Activated CD4-positive, alpha-beta T cell treated with anti-CD3 and anti-CD28 coated beads for 24 hours (primary cell): Measurements from ENCODE around the gene PSMD1.
"Not testable (repeated sequence)": the region's sequence is repeated elsewhere in the genome, so short reads cannot be mapped to it uniquely, and the experiment has no call there.

Experiments
- DNase-seq, 2 donors: peaks; one replicate each; pipeline ENCODE4 v3.0.0-alpha.2; 2020; ENCODE audit warnings: low read depth in 2 of 2

The PSMD1 gene

DNA sequence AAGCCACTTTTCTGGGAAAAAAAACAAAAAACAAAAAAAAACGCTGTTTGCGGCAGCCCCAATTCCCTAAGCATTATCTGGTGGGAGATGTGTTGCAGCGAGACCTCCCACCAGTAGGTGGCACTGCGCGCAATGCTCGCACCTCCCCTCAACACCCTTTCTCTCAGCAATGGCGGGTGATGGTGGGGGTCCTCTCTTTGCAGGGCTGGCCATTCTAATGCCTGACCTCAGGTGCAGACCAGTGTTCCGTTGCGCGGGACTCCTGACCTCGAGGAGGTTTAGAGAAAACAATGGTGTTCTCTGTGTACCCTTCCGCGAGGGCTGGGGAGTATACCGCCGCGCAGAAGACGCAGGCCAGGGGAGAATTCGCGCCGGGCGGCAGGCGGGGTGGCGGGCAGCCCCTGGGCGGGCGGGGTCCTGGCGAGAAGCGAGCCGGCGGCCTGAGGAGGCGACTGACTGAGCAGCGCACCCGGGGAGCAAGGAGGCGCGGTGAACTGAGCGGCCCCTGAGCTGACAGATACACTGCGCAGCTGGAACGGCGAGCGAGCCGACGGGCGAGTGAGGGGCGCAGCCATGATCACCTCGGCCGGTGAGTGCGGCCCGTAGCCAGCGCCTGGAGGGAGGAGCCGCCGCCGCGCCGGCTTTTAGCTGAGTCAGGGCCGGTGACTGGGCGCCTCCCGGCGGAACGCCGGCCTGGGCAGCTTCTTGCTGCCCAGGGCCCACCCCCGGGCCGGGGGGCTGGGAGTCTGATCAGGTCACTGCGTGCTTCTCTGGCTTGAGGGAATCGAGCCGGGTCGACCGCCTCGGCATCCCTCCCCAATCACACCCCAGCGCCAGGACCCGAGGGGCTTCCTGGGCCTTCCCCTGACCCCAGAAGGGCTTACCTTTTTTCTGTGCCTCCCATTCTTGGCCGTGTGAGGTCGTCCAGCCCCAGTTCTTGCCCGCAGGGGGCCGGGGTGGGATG is at the start of gene PSMD1:
Gene PSMD1, plus strand, starts transcription at position 415 of the 964 bp plus-strand sequence. Its CDS starts 159 bp downstream, at position 574.
- peak; percentile 91 to 92 for DNase-seq

DNA sequence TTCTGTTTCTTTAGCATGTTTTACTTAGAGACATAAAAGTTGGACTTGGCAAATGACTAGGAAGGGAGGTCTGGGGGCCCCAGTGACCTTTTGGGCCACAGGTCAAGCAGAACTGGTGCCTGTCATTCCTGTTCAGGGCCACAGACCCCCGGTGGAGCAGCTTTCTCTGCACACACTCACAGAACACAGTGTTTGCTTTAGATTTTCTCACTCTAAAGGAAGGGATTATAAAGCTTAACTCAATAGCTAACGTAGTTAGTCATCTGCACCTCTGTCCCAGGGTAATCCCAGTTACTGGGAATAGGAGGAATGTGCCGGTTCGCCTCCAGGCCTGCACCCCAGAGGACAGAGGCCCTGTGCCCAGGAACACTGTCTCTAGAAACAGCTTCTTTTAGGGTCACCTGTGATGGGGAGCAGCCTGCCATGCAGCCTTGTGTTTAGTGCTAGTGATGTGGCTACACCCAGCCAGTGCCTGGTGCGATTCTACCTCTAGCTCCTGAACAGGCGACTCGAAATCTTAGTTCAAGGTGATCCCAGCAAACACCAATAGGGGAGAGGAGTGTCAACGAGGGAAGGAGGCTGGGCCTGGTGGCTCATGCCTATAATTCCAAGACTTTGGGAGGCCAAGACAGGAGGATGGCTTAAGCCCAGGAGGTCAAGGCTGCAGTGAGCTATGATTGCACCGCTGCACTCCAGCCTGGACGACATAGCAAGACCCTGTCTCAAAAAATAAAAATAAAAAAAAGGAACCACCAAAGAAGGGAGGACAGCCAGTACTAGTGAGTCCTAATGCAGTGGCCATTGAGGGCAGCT is 49.2 kb upstream of the PSMD1 start:
- DNase-seq, result no peak

DNA sequence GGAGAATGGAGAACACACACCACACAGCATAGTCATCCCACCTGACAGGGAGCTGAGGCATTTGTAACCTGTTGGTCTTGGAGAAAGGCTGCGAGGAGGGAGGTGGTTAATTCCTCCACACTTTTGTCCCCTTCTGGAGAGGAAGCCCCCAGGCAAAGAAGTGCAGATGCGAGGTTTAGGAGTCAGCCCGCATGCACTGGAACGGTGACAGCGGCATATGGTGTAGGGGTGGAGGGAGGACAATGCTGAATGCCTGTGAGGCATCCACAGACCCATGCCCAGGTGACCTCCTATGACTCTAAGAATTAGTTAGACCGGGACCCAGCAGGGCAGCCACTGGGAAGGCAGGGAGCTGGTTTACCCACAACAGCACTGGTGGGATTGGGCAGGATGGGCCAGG is 48.5 kb upstream of the PSMD1 start:
- no peak for DNase-seq

DNA sequence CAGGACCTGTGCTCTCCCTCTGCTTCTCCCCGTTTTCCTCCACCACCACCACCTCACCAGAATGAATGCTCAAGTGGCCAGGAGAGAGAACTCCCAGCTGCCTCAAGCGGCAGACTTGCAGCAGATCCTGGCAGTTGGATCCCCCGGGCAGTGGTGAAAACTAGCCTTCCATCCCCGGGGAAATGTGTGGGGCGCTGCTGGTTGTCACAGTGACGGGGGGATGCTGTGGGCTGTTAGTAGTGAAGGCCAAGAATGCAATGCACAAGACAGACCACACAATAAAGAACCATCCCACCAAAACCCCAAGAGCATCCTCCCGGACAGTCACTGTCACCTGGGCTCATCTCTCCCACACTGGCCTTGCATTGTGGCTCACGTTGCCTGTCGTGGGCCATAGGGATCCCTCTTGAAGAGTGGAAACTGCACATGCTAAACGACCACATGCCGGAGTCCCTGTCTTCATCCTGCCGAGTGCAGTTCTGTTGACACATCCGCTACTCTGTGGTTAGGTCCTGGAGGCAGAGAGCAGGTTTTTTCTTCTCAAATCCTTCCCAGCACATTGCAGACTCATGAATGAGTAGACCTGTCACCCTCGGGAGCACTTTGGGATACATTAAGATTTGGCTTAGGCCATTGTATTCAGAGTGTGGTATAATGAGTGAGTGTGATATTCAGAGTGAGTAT is 47.3 kb upstream of the PSMD1 start:
- DNase-seq, result no peak

DNA sequence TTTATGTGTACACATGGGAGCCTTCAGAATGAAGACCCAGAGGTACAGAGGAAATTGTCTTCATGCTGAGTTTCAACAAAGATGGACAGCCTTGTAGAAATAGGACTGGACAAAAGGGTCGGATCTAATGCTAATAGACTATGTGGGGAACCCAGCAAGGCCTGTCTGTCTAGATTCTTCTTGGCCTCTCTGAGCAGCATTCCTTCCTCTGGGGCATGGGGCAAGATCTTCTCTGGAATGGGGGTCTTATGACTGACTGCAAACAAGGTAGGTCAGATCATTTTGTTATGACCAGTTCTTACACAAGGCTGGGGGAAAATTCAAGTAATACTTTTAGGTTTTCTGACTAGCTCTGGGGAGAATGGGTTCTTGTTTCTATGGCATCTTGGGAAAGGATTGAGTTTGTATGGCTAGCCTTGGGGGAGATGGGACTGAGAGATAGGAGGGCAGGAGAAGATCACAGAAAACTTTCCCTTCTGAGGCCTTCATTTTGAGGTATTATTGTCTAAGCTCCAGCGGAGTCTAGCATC is 46.4 kb upstream of the PSMD1 start:
- no peak for DNase-seq

DNA sequence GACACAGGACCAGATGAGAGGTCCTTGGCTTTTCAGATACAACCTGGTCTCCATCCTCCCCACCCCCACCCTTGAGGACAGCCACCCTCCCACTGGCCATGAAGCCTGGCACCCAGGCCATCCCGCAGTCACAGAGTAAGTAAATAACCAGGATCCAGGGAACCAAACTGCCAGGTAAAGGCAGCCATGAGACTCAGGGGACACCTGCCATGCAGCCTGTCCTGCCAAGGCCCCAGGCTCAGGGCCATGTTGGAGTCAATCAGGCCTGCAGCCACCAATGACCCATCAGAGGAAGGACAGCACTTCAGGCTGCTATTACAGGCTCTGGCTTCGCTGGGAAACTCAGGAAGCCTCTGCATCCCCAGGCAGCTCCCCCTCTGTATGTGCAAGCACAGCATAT is 45.1 kb upstream of the PSMD1 start:
- no peak for DNase-seq

DNA sequence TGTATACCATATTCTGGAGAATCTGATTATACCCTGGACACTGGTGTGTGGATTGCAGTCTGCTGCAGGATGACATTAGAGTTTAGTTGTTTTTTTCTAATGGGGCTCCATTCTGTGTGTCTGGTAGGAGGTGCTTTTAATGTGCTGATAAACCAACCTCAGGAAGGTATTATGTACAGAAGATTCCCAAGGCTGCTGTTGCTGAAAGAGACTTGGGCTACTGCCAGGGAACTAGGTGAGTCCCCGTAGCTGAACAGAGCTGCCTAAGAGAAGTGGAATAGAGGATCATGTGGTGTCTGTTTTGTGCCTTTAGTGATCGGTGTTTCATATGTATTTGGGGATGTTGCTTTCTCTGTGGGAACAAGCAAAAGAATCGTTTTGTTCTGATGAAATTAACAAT is 44.2 kb upstream of the PSMD1 start:
- no peak for DNase-seq

DNA sequence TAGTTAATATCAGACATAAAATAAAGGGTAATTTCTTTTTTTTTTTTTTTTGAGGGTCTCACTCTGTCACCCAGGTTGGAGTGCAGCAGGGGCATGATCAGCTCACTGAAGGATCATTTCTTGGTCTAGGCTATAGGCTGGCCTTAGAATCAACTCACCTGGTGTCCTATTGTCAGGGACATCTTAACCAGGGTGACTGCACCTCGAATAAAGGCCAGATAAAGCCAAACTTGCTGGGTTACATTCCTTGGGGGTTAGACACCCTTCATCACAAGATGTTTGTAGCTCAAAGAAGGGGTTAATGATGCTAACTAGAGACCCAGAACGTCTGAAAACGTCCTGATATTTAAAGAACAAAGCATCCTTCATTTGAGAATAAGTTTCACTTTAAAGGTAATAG is 42.8 kb upstream of the PSMD1 start:
- no peak for DNase-seq

DNA sequence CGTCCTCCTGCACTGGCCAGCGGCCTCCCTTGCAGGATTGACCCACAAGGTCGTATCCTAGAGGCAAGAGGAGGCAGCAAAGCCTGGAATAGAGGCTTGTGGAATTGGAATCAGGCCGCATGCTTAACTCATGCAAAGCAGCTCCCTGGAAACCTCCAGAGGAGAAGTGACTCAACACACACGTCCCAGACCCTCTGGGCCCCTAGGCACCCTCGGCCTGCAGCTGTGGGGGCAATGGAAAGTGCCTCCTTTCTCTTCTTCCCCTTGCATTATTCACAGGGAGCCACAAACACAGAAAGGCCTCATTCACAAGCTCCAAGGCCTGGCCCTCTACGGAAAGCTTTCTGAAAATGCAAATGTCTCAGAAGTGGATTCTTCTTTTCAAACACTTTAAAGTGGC is 41.2 kb upstream of the PSMD1 start:
- DNase-seq, result no peak

DNA sequence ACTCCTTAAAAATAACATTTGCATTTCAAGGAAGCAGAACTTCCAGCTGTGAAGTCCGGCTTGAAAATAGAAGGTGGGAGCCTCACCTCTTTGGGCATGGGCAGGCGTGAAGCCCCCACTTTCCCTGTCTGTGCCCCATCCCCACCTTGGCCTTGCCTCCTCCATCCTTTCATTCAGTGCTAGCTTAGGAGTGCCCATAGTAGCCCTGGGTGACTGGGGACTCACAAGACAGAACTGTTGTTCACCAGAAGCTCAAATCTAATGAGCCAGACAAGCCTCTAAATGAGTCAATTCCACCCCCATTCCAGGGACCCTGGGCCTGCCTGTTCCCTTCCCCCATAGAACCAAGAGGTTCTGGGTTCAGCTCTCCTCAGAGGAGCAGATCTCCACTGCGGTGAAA is 40.7 kb upstream of the PSMD1 start:
- no peak for DNase-seq

DNA sequence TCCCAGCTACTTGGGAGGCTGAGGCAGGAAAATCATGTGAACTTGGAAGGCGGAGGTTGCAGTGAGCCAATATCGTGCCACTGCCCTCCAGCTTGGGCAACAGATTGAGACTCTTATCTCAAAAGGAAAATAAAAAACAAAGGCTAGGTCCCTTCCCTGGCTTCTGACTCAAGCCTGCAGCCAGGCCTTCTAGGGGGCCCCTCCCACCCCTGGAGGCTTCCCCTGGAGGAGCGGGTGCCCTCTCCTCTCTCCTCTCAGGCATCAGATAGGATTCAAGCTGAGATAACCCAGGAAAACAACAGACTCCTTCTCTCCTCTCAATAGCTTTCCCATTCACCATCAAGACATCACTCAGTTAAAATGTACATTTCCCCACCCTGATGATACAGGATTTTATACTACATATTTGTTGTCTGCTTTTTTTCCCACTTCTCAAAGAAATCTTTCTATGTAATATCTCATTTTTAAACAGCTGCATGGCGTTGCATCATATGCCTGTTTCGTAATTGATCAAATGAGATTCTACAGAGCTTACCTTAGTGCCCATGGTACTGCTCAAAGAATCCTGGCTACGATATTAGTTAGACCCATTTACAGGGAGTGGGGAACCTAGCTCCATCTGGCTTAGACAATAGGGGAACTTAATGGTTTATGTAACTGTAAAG is 40.0 kb upstream of the PSMD1 start:
- no peak for DNase-seq

DNA sequence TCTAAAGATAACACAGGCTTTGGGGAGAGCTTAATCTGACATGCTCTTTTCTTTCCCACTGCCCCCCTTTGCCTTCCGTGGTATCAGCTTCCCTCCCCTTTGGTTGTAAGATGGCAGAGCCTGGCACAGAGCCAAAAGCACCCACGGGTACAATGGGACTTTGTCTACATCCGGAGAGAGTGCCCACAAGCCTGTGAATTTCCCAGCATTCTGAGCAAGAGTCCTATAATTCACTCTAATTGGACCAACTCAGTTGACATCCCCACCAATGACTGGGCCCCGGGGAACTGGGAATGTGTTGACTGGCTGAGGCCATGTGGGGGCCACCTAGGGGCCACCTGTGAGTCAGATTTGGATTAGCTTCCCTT is 39.5 kb upstream of the PSMD1 start:
- no peak for DNase-seq

DNA sequence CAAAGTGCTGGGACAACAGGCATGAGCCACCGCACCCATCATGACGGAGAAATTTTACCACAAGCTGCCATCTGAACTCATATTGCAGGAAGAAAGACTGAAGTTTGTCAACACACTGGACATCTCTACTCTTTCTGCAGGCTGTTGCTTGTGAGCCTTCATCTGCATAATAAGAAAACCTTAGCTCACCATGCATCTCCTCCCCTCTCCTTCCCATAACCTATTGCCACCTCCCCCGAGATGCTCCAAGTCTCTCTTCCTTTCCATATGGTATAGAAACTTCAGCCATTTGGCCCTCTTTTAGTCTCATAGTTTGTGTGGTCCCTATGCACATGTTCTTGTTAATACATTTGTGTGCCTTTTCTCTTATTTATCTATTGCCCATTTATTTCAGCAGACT is 38.5 kb upstream of the PSMD1 start:
- DNase-seq, result no peak

DNA sequence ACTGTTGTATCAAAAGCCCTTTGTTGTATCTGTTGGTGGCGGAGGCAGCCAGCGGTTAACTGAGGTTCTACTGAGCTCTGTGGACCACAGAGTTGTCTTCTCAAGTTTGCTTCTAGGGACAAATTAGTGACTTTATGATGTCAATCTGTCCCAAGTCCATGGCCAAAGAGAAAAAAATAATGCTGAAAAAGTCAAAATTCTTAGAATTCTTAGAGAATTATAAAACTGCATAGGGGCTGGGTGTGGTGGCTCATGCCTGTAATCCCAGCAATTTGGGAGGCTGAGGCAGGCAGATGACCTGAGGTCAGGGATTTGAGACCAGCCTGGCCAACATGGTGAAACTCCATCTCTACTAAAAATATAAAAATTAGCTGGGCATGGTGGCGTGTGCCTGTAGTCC is 31.6 kb upstream of the PSMD1 start:
- DNase-seq, result not testable (repeated sequence)

DNA sequence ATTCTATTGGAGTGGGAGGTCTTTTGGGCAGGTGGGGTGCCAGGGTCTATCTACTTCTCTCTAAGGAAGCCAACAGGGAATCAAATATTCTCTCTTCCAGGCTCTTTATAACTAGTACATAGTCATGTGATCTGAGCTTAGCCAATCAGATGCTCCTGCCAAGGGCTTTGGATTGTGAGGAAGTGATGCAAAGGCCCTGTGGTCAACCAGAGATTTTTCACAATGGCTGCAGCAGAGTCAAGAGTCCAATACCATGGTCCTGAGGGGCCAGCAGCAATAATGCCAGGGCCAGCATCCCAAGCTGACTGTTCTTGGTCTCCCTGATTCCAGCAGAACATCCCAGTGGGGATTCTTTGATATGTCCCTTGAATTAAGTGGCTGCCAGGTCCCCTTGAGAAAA is 27.8 kb upstream of the PSMD1 start:
- DNase-seq, result no peak

DNA sequence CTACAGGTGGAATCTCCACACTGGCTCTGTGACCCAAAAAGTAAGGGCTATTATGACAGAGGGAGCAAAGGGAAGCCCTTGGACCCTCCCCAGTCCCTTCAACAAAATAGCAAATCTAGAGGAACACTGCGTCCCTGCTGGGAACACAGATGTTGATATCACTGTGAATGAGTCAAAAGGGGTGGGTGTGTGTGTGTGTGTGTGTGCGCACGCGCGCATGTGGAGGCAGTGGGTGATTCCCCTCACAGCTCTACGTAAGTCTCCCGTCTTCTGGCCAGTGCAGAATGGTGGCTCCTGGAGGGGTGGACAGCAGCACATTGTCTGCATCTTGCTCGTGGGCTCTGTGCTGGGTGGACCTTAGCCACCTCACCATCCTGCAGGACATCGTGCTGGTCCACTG is 27.1 kb upstream of the PSMD1 start:
- no peak for DNase-seq

DNA sequence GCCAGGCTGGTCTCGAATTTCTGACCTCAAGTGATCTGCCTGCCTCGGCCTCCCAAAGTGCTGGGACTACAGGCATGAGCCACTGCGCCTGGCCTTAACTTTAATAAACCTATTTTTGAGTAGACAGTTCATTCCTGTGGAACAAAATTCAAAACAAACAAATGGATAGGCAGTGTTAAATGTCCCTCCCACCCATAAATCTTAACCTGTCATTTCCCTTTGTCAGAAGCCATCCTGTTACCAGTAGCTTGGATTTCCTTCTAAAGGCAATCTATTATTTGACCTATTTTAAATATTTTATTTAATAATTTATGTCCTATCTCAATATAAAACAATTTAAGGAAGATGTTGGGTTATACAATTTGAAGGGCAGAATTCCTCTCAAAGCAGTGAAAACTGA is 25.9 kb upstream of the PSMD1 start:
- no peak for DNase-seq

DNA sequence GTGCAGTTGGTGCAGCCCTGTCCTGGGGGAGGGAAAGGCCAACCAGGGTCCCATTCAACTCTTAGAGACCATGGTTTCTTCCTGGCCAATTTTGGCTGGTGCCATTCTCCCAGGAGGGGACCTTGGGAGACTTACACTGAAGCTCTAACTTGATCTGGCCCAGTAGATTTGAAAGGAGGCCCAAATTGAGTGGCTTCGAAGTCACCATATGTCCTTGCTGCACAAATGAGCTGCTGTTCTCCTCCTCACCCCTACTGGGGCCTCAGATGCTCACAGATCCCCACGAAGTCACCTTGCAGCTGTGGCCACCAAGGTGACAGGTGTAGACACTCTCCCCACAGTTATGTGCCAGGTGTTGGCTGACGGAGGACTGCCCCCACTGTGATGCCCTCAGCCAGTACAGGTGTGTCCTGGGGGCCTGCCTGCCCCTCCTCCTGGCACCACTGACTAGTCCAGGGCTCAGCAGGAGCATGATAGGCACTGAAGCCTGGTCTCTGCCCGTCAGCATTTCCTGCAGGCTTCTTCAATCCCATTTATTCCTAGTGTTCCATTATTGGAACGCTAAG is 24.0 kb upstream of the PSMD1 start:
- DNase-seq, result no peak

DNA sequence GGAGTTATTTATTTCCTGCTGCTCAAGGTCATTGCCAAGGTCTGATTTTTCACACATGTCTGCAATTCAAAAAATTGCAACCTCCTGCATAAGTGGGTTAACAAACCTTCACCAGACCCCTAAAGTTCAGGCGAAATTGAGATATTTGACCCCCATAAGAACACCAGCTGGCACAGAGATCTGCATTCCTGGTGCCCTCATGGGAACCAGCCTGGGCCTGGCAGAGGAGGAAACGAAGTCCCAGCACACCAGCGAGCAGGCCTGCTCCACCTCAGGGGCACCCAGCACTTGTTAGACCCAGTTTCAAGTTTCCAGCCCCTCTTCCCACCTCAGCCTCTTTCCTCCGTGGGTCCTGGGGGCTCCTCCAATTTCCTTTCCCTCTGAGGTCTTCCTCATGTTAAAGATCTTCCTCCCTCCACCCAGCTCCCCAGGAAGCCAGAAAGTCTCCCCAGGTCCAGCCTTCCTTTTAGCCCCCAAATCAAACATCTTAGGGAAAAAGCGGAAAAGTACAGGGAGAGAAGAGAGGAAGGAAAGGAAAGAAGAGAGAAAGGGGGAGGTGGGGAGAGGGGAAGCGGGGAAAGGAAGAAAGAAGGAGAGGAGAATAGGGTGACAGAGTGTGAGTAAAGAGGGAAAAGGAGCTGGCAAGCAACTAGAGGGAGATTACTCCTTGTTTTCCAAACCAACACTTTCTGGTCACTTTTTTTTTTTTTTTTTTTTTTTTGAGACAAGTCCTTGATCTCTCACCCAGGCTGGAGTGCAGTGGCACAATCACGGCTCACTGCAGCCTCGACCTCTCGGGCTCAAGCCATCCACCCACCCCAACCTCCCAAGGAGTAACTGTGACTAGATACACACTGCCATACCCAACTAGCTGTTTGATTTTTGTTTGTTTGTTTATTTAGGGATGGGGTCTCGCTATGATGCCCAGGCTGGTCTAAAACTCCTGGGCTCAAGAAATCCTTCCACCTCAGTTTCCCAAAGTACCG is 23.2 kb upstream of the PSMD1 start:
- no peak for DNase-seq

DNA sequence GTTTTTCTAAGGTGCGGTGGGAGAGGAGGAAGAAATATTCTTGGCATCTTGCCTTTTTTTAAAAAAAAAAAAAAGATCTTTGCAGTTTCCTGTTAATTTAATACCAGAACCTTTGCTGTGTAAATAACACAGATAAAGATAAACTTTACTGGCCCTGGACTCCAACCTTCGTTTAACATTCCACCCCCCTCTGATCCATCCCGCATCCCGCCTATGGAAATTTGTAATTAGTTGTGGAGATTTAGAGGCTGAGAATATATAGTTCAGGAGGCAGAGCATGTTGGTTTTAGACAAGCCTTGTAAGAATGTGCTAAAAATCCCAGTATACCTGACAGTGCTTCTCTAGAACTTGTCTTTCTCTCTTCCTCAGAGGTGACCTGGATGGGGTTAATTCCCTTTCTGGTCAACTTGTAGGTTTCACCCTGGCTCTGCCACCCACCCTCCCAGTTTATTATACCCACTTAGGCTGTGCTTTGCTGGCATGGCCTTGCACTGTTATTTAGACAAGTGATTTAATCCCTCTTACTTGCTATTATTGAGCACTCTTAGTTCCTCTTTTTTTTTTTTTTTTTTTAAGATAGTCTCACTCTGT is 22.3 kb upstream of the PSMD1 start:
- DNase-seq, result no peak
